GM23248 (cell line): ENCODE results near the gene WDSUB1.

ENCODE experiments used
- EZH2 ChIP-seq: fragments of 200-600 bp; sonication (generic); IDR thresholded peaks from 2 replicates; pipeline ENCODE4 v1.6.1; 2018; ENCODE audit warnings: antibody characterized with exemption, mild to moderate bottlenecking; ENCODE audit not compliant: insufficient read depth, poor library complexity, severe bottlenecking
- EZH2phosphoT487 ChIP-seq: fragments of 200-600 bp; sonication (generic); IDR thresholded peaks from 2 replicates; pipeline ENCODE4 v1.6.1; 2018; ENCODE audit warnings: antibody characterized with exemption, moderate library complexity, mild to moderate bottlenecking, low read depth; ENCODE audit not compliant: insufficient read depth

DNA sequence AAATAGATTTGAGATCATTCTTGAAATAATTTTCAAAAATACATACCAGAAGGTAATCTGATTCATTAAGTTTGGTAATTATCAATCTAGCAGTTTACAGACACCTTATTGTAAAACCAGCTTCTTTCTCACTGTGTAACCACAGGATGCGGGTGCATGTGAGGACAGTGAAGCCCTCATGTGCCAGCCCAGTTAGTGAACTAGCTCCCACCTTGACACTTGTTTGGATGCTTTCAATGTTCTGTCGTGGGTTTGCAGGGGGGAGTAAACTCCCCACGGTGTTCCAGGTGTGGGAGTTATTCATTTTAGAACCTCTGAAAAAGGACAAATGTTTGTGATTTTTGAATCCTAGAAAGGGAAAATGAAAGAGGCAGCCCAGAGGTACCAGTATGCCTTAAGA is 59.0 kb downstream of the WDSUB1 start:
- no peak for TF ChIP-seq EZH2
- no peak for TF ChIP-seq EZH2phosphoT487
